Activated CD4-positive, alpha-beta T cell treated with anti-CD3 and anti-CD28 coated beads, Interleukin-2, Interleukin-4, amounts not matched to agents 100 ng/mL and 50 ng/mL, durations not matched to agents 16 hours and 8 hours (primary cell): ENCODE measurements around the gene ACVRL1.

Experiments
- DNase-seq: peaks from one replicate; pipeline ENCODE4 v3.0.0-alpha.2; 2020; ENCODE audit warnings: low spot score

ACVRL1 gene

DNA sequence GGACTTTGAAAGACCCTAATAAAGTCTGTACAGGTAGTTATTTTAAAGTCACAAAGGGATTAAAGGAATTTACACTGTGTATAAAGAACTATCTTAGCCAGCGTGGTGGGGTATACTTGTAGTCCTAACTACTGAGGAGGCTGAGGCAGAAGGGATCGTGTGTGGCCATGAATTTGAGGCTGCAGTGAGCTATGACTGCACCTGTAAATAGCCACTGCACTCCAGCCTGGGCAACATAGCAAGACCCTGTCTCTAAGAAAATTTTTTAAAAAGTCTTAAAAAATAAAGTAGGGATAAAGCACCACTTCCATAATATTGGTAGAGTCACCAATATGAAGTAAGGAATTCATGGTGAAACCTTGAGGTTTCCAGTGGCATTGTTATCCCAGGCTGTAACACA is 62.3 kb downstream of the ACVRL1 start:
- DNase-seq, result no peak

DNA sequence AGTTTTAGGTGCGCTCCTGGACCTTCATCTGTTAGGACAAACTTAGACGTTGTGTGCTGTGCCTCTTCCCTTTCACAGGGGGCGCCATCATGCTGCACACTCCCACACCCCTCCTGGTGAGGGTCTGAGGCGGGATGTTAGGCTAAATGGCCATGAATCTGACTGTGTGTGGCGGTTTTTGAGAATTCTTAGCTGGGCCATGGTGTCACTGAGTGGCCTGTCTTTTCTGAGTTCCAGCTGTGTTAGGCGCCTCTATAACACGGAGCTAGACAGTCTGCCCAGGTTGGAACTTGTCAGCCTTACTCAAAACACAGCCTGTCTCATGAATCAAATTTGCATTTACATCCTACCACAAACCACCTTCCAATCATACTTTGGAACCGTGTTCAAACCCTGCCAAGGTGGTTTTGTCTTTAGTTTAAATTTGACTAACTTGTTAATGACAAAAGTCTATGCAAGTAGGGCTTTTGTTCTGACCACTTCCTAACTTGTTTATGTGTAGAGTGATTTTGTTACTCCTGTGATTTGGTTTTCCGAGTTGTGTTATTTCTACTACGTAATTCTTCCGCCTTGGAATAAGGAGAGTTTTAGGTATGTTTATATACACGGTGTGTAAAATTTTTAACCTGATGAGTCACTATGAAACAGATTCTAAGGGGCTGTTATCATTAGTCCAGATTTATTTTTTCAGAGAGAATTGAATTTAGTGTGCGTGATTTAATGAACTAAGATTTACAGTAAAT is 63.8 kb downstream of the ACVRL1 start:
- DNase-seq, result peak; percentile 94

DNA sequence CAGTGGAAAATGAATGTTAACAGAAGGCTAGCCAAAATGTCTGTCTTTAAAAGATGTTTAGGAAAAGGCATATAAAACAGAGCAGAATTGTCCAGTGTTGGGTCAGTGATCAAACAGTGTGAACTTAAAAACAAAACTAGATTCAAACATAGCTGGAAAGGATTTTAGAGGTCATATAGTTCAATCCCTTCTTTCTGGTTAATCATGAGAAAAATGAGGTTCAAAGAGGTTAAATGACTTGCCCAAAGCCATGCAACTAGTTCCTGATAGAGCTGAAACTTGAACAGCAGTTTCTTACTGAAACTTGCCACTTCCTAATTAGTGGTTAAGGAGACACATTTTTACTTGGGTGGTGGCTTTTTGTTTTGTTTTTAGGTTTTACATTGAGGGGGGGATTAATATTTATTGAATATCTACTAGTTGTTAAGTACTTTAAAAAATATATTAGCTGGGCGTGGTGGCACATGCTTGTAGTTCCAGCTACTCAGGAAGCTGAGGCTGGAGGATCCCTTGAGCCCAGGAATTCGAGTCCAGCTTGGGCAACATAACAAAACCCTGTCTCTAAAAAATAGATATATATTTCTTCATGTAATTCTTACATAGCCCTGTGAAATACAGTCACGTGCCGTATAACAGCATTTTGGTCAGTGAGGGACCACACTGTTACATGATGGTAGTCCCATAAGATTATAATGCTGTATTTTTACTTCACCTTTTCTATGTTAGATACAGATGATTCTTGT is 64.5 kb downstream of the ACVRL1 start:
- peak; percentile 52 for DNase-seq

DNA sequence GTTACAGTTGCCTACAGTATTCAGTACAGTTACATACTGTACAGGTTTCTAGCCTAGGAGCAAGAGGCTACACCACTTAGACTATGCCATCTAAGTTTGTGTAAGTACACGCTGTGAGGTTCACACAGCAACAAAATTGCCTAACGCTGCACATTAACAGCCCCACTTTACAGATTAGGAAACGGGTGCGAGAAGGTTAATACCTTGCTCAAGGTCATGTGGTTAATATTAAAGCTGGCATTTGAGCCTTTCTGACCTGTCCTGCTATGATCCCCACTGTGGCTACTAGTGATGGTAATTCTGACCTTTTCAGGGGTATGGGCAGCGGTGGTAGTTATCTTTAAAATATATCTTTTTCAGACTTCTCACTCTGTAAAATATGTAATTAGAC is 65.1 kb downstream of the ACVRL1 start:
- no peak for DNase-seq

DNA sequence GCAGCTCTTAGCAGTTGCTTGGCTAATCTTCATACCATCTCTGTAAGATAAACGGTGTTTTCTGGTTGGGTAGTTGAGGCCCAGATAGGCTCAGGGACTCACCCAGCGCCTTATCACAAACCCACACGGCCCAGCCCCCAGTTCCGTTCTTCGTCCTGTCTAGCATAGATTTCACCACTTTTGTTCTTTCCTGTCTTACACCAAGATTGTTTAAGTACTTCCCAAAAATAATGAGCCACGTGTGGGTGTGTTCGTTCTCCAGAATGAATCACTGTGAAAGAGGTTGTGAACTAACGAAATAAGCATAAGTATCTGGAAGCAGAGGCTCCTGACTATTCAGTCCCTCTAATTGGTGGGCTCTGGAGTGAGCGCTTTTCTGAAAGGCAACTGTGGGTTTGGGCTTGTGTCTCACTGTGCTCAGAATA is 65.6 kb downstream of the ACVRL1 start:
- peak; percentile 80 for DNase-seq
